Heart right ventricle (tissue), 16 donors: ENCODE measurements around the gene CAMKMT. TPM values are rescaled to one million over a fixed set of nuclear protein-coding genes. Genes with fewer than 3 reads are reported as not detected.

Experiments used
- ATAC-seq, 8 donors: fragments of 200-7000 bp; cut with Tn5 transposase; one replicate each; pipeline ENCODE4 v1.9.1; 2020; ENCODE audit warnings: mild to moderate bottlenecking in 8 of 8, moderate library complexity in 8 of 8, moderate number of reproducible peaks in 1 of 8
- DNase-seq, 2 donors: peaks; one replicate each; pipeline ENCODE4 v3.0.0-alpha.2; 2020
- H3K27ac ChIP-seq, 10 donors: fragments of 200-600 bp; sonication (generic) in 2 of 10; one replicate each; pipeline versions ENCODE4 v1.5.0 to v1.8.0; 2020 to 2022; ENCODE audit warnings: mild to moderate bottlenecking in 3 of 10
- H3K27me3 ChIP-seq, 7 donors: fragments of 200-600 bp; one replicate each; pipeline ENCODE4 v1.8.0; 2021 to 2022; ENCODE audit warnings: mild to moderate bottlenecking in 2 of 7
- H3K36me3 ChIP-seq, 9 donors: fragments of 200-600 bp; sonication (generic) in 1 of 9; one replicate each; pipeline versions ENCODE4 v1.5.0 to v1.8.0; 2020 to 2022; ENCODE audit warnings: mild to moderate bottlenecking in 2 of 9
- H3K4me1 ChIP-seq, 9 donors: fragments of 200-600 bp; sonication (generic) in 1 of 9; one replicate each; pipeline versions ENCODE4 v1.5.0 to v1.8.0; 2020 to 2022; ENCODE audit warnings: mild to moderate bottlenecking in 4 of 9
- H3K4me3 ChIP-seq, 10 donors: fragments of 200-600 bp; sonication (generic) in 2 of 10; one replicate each; pipeline versions ENCODE4 v1.5.0 to v1.8.0; 2020 to 2022; ENCODE audit warnings: mild to moderate bottlenecking in 7 of 10, moderate library complexity in 2 of 10
- H3K9me3 ChIP-seq, 11 donors: fragments of 200-600 bp in 10 of 11; sonication (generic) in 2 of 11; one replicate each; pipeline versions ENCODE4 v1.5.0 to v1.8.0; 2013 to 2022; ENCODE audit warnings: mild to moderate bottlenecking in 2 of 11, control low read depth in 1 of 11, moderate library complexity in 1 of 11
- CTCF ChIP-seq, 9 donors: fragments of 200-600 bp; sonication (generic) in 2 of 9; IDR thresholded peaks; one replicate each; pipeline versions ENCODE4 v1.5.0 to v1.8.0; 2021 to 2022; ENCODE audit warnings: antibody characterized with exemption in 9 of 9, mild to moderate bottlenecking in 5 of 9, moderate library complexity in 1 of 9
- WGBS, 2 donors: extraction: QIAGEN DNeasy Blood & Tissue Kit; methylation state at CpG; one replicate each; pipeline ENCODE4 v1.1.7; 2013; ENCODE audit warnings: inconsistent platforms in 1 of 2; 5-methylcytosine and 5-hydroxymethylcytosine counted together
- intact Hi-C, 10 donors: fragments of 100-400 bp; cut with DNase I; formaldehyde crosslinking; loops; one replicate each; pipeline versions ENCODE4 v1.11.1 to v1.14.2; 2022
- polyA plus RNA-seq, 2 donors: library from polyadenylated mRNA; stranded (reverse); fragments of 200-250 nt; gene quantifications; one replicate each; pipeline ENCODE4 v1.2.3, GENCODE V29; 2013
- total RNA-seq, 10 donors: library from RNA; stranded (reverse); fragmentation: NEBNext Ultra II Directional in 3 of 10; extraction: Animal tissue kit (Norgen Biotek cat#: 25700) in 3 of 10; gene quantifications; one replicate each; pipeline versions ENCODE4 v1.2.1 to v1.2.4, GENCODE V29; 2021 to 2023
- donor health status: Arrhythmogenic right ventricular cardiomyopathy.
- donor health status: ischemic (EF 13 %, LVEDD 7.1; RV severe dilation, severe dysfunction).
- donor health status: healthy with polysubstance abuse.
- donor health status: DM: no; HTN: yes; CAD: no.
- donor health status: DM: no; HTN: no; CAD: no.
- donor health status: ischemic (EF 25% LVEDD 6.9; RV normal size, moderate dysfunction).
- donor health status: ischemic (EF 25% LVEDD 5.7; RV mildly dilated, moderate dysfunction).
- donor health status: healthy.
- donor health status: DM: yes; HTN: yes; CAD: no.
- donor health status: Ischemic cardiomyopathy.
- donor health status: ischemic (EF 35%, LVEDD 5.7; RV mildly dilated, moderate dysfunction).
- donor health status: nonischemic (EF 11% LVEDD 7.7; RV severe dilation, severe dysfunction).
- donor health status: DM: yes; HTN: yes; CAD: no.
- donor health status: PGD.
- donor health status: ischemic (EF 29% LVEDD 5.4; RV normal size, mild dysfunction).
- donor health status: nonischemic (EF 23%, LVEDD 6.1; RV moderate dilation, normal function).

The CAMKMT gene
- total and polyA plus RNA-seq, 12 donors: 4.1 to 6.4 (median 4.8) TPM

DNA sequence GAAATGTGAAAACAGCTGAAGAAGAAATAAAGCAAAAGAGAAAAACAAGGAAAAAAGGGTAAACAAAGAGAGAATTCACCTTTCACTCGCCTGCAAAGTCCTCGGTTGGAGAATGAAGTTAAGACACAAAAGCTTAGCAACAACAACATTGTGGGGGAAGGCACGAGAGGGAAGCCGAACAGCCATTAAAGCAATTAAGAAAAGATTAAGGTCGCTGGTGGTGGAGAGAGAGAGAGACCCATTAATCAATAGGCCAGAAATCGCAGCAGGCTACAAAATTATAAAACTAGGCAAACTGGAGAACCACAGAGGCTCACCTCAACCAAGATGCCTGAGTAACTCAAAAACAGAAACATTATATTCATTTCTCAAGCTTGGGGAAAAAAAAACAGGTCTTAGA, 459.8 kb downstream of the CAMKMT start:
- Histone ChIP-seq H3K9me3 (no peaks in the 10 kb centered on the region), H3K4me3 (no peak overlapping the region), H3K4me1 (no peaks in the 10 kb centered on the region), H3K27me3 (peaks cover 0 to 43% (median 19%) of the 10 kb centered on the region in 7 donors), H3K36me3 (no peaks in the 10 kb centered on the region), H3K27ac (no peak overlapping the region)
- 57 to 65% methylated on average over 6 of the region's 6 CpGs for WGBS, 2 donors
- intact Hi-C loops: no loop called here
- DNase-seq: no peak
- TF ChIP-seq CTCF (IDR thresholded peaks at IDR 0.05): no peak
- no peak for ATAC-seq

DNA sequence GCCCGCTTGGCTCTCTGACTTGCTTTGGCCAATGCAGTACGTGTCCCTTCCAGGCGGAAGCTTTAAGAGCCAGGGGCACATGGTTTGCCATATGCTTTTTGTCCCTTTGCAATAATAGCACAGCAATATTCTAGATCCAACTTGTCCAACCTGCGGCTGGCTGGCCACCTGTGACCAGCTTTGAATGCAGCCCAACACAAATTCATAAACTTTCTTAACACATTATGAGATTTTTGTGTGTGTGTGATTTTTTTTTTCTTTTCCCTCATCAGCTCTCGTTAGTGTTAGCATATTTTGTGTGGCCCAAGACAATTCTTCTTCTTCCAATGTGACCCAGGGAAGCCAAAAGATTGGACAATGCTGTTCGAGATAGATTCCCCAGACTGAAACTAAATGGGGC, 460.4 kb downstream of the CAMKMT start:
- ATAC-seq (no peak), DNase-seq (no peak)
- no peaks in the 10 kb centered on the region for H3K36me3 ChIP-seq
- no peaks in the 10 kb centered on the region for H3K9me3 ChIP-seq
- no peak for TF ChIP-seq CTCF (IDR thresholded peaks at IDR 0.05)
- H3K4me3 ChIP-seq: no peak overlapping the region
- 79 to 82% methylated on average over 6 of the region's 6 CpGs for WGBS, 2 donors
- peaks cover 0 to 44% (median 19%) of the 10 kb centered on the region in 7 donors for H3K27me3 ChIP-seq
- H3K27ac ChIP-seq: no peak overlapping the region
- intact Hi-C loops: no loop called here
- no peaks in the 10 kb centered on the region for H3K4me1 ChIP-seq

Other genes with a start within 250 kb of the CAMKMT start
- gene PPM1B, start 193.1 kb upstream of the CAMKMT start, total RNA-seq: 10 to 100 TPM; 40.7 to 69.5 (median 55.7) TPM
- 10 to 100 TPM; 20.7 to 24.6 TPM for gene PPM1B, start 193.1 kb upstream of the CAMKMT start, polyA plus RNA-seq
- gene SLC3A1, start 86.5 kb upstream of the CAMKMT start, total RNA-seq: under 1 TPM in 1 of 10 donors, not detected in 9; 0.28 TPM
- under 1 TPM; 0.15 to 0.16 TPM for gene SLC3A1, start 86.5 kb upstream of the CAMKMT start, polyA plus RNA-seq
- gene PREPL, start 453 bp upstream of the CAMKMT start, total RNA-seq: 100 to 1,000 TPM in 5 of 10 donors, 10 to 100 TPM in 5; 69.1 to 132 (median 101) TPM
- gene PREPL, start 453 bp upstream of the CAMKMT start, polyA plus RNA-seq: 10 to 100 TPM in 1 of 2 donors, 1 to 10 TPM in 1; 8.5 to 14.3 TPM